Panc1 (cell line): ENCODE results near the gene RASGRP2. TPM values are rescaled to one million over a fixed set of nuclear protein-coding genes. Genes with fewer than 3 reads are reported as not detected.

Source experiments
- ATAC-seq: fragments of 200-7000 bp; cut with Tn5 transposase; 2 replicates; pipeline ENCODE4 v1.9.1; 2020; ENCODE audit warnings: mild to moderate bottlenecking, moderate library complexity
- BruUV-seq: library from RNA; stranded (reverse); fragments of 400-500 nt; replicated peaks from 2 replicates; lab custom pipeline; 2021; lab: Mats Ljungman, UMichigan
- CTCF ChIA-PET: fragments of 300-600 bp; sonication (Branson Sonifier 250); formaldehyde crosslinking; loops from one replicate; lab custom pipeline; 2022; ENCODE audit warnings: antibody characterized with exemption; lab: Charles Lee
- POLR2A ChIA-PET: fragments of 300-600 bp; sonication (Branson Sonifier 250); formaldehyde crosslinking; loops from one replicate; lab custom pipeline; 2022; ENCODE audit warnings: antibody characterized with exemption; lab: Charles Lee
- DNase-seq: peaks from one replicate; pipeline ENCODE4 v3.0.0-alpha.2; 2010; ENCODE audit warnings: low read depth, low spot score
- H3K27ac ChIP-seq: 2 replicates; pipeline ENCODE4 v1.5.1; 2011; ENCODE audit warnings: mild to moderate bottlenecking, low read length, inconsistent platforms
- H3K27me3 ChIP-seq: fragments of 200-500 bp; sonication (Bioruptor generic); 2 replicates; pipeline ENCODE4 v1.6.0; 2014; ENCODE audit warnings: low read length, inconsistent platforms; ENCODE audit not compliant: control insufficient read depth, insufficient read depth
- H3K36me3 ChIP-seq: fragments of 200-500 bp; sonication (Bioruptor generic); 2 replicates; pipeline ENCODE4 v1.5.1; 2014; ENCODE audit warnings: inconsistent platforms, mild to moderate bottlenecking, low read length, moderate library complexity; ENCODE audit not compliant: control insufficient read depth, insufficient read depth
- H3K4me1 ChIP-seq: 2 replicates; pipeline ENCODE4 v1.5.1; 2011; ENCODE audit warnings: inconsistent platforms, mild to moderate bottlenecking, low read length, moderate library complexity; ENCODE audit not compliant: control insufficient read depth, insufficient read depth
- H3K4me3 ChIP-seq, 2 experiments: 2 replicates each; pipeline ENCODE4 v1.5.1; 2011 to 2012; ENCODE audit warnings: low read depth in 2 of 2, low read length in 2 of 2, mild to moderate bottlenecking in 2 of 2, inconsistent platforms in 1 of 2, moderate library complexity in 1 of 2
- H3K9me3 ChIP-seq: fragments of 200-500 bp; sonication (Bioruptor generic); 2 replicates; pipeline ENCODE4 v1.5.1; 2014; ENCODE audit warnings: low read depth, mild to moderate bottlenecking, inconsistent platforms, low read length, moderate library complexity; ENCODE audit not compliant: control insufficient read depth, insufficient read depth
- CTCF ChIP-seq: fragments of 450-650 bp; IDR thresholded peaks from 2 replicates; pipeline ENCODE4 v1.5.1; 2017; ENCODE audit warnings: mild to moderate bottlenecking
- POLR2AphosphoS5 ChIP-seq: IDR thresholded peaks from 2 replicates; pipeline ENCODE4 v1.6.1; 2012; ENCODE audit warnings: mild to moderate bottlenecking, low read depth, low read length, moderate library complexity
- REST ChIP-seq, 2 experiments: IDR thresholded peaks; 2 replicates each; pipeline ENCODE4 v1.6.1; 2011 to 2012; ENCODE audit warnings: low read depth in 2 of 2, control low read depth in 1 of 2, low read length in 1 of 2, mild to moderate bottlenecking in 1 of 2, moderate library complexity in 1 of 2; ENCODE audit not compliant: insufficient read depth in 1 of 2
- SIN3A ChIP-seq: IDR thresholded peaks from 2 replicates; pipeline ENCODE4 v1.6.1; 2012; ENCODE audit warnings: low read depth, mild to moderate bottlenecking, low read length, moderate library complexity, borderline replicate concordance; ENCODE audit not compliant: insufficient read depth
- TCF7L2 ChIP-seq: IDR thresholded peaks from 2 replicates; pipeline ENCODE4 v1.6.1; 2011; ENCODE audit warnings: mild to moderate bottlenecking, low read depth, low read length, inconsistent platforms
- in situ Hi-C: cut with HindIII; loops from 2 replicates; pipeline ENCODE4 v1.10.0; 2016; ENCODE audit warnings: low sequenced_read_pairs, low pct_unique_long_range_greater_than_20kb
- intact Hi-C: fragments of 100-400 bp; cut with micrococcal nuclease; formaldehyde crosslinking; loops from one replicate; pipeline ENCODE4 v1.10.0; 2022; ENCODE audit not compliant: unreplicated experiment
- total RNA-seq: library from RNA; stranded (reverse); gene quantifications from one replicate; pipeline ENCODE4 v1.2.1, GENCODE V29; 2021; ENCODE audit not compliant: unreplicated experiment

RASGRP2 gene
- total RNA-seq, 1 experiment from 2014 or later, result 3.7 TPM

GRCh38 chr11:64758330-64759079, 14.6 kb upstream of the RASGRP2 start:
- in situ Hi-C loops, result no loop called here
- no peaks in the 10 kb centered on the region for H3K36me3 ChIP-seq
- ATAC-seq (no peak), DNase-seq (no peak)
- POLR2A ChIA-PET, result no interaction called here
- H3K4me1 ChIP-seq, result peaks cover 10% of the 10 kb centered on the region
- TF ChIP-seq POLR2AphosphoS5 (no peak), CTCF (no peak), REST (IDR thresholded peaks at IDR 0.05; ENCODE audit: insufficient read depth in 1 of 2, low read depth in 2 of 2, low read length in 1 of 2) (no peak), TCF7L2 (no peak), SIN3A (no peak)
- no peaks in the 10 kb centered on the region for H3K9me3 ChIP-seq
- H3K4me3 ChIP-seq, result no peak overlapping the region
- no peaks in the 10 kb centered on the region for H3K27me3 ChIP-seq
- CTCF ChIA-PET, result interaction anchor here (0.6 kb wide), 1 partner anchor 70 kb away, joined by 8 read pairs; no protein-coding TSS in a partner anchor
- no peak overlapping the region for H3K27ac ChIP-seq
- BruUV-seq, result no TSS peak
- intact Hi-C loops, result no loop called here

- intact Hi-C loops (no loop called here), in situ Hi-C loops (no loop called here)
- no peaks in the 10 kb centered on the region for H3K36me3 ChIP-seq
- CTCF ChIA-PET, result interaction anchor here (0.6 kb wide), 1 partner anchor 69 kb away, joined by 8 read pairs; no protein-coding TSS in a partner anchor
- H3K4me1 ChIP-seq, result peaks cover 3% of the 10 kb centered on the region
- TF ChIP-seq REST (IDR thresholded peaks at IDR 0.05; ENCODE audit: insufficient read depth in 1 of 2, low read depth in 2 of 2, low read length in 1 of 2) (no peak), POLR2AphosphoS5 (no peak), CTCF (no peak), TCF7L2 (no peak)
- BruUV-seq, result no TSS peak
- no peak overlapping the region for H3K4me3 ChIP-seq
- POLR2A ChIA-PET, result no interaction called here
- no peaks in the 10 kb centered on the region for H3K9me3 ChIP-seq
- no peak overlapping the region for H3K27ac ChIP-seq
- H3K27me3 ChIP-seq, result no peaks in the 10 kb centered on the region
- no peak for DNase-seq
- ATAC-seq, result no peak
Measured at GRCh38 chr11:64757549-64758329, 13.8 kb upstream of the RASGRP2 start.
